ENCODE measurements around the gene SECISBP2.

- no peak for TF ChIP-seq POLR2A (IDR thresholded peaks at IDR 0.05)
- TF ChIP-seq, protein P1, sequence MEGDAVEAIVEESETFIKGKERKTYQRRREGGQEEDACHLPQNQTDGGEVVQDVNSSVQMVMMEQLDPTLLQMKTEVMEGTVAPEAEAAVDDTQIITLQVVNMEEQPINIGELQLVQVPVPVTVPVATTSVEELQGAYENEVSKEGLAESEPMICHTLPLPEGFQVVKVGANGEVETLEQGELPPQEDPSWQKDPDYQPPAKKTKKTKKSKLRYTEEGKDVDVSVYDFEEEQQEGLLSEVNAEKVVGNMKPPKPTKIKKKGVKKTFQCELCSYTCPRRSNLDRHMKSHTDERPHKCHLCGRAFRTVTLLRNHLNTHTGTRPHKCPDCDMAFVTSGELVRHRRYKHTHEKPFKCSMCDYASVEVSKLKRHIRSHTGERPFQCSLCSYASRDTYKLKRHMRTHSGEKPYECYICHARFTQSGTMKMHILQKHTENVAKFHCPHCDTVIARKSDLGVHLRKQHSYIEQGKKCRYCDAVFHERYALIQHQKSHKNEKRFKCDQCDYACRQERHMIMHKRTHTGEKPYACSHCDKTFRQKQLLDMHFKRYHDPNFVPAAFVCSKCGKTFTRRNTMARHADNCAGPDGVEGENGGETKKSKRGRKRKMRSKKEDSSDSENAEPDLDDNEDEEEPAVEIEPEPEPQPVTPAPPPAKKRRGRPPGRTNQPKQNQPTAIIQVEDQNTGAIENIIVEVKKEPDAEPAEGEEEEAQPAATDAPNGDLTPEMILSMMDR (IDR thresholded peaks at IDR 0.05), result no peak
Measured at GRCh38 chr9:89329917-89330316, 11.6 kb downstream of the SECISBP2 start.
